ENCODE data around the gene SLC6A18. TPM values are rescaled to one million over a fixed set of nuclear protein-coding genes. Genes with fewer than 3 reads are reported as not detected.

SLC6A18 gene
- total and polyA plus RNA-seq, 2 of the 4 experiments (the other 2 are of a cell fraction): not detected

- Histone ChIP-seq H3K36me3 (ENCODE audit: control insufficient read depth, insufficient read depth, low read length) (no peaks in the 10 kb centered on the region), H3K56ac (ENCODE audit: extremely low read depth, insufficient read depth, low read length) (no peak overlapping the region), H2AK5ac (ENCODE audit: low read depth, low read length) (no peak overlapping the region), H3K4me1 (ENCODE audit: control insufficient read depth, insufficient read depth, low read length) (no peaks in the 10 kb centered on the region), H2AFZ (replicated peaks; ENCODE audit: low read length, poor library complexity) (no peak overlapping the region), H3K27ac (ENCODE audit: insufficient read depth, low read length) (no peak overlapping the region), H2BK15ac (ENCODE audit: low read depth, low read length) (no peak overlapping the region), H4K20me1 (ENCODE audit: insufficient read depth, low read length) (no peaks in the 10 kb centered on the region), H3K4me3 (ENCODE audit: insufficient read depth, low read depth, low read length) (no peak overlapping the region), H3K18ac (ENCODE audit: low read depth, low read length) (no peak overlapping the region), H4K8ac (ENCODE audit: low read depth in 2 of 2, low read length in 2 of 2) (no peak overlapping the region), H2AK9ac (replicated peaks; ENCODE audit: low read depth, low read length, poor library complexity) (no peak overlapping the region), H3K79me1 (ENCODE audit: low read depth in 1 of 2, low read length in 2 of 2) (no peaks in the 10 kb centered on the region), H3K23ac (ENCODE audit: low read depth, low read length) (no peak overlapping the region), H3K27me3 (ENCODE audit: control insufficient read depth, insufficient read depth, low read length) (peaks cover 26% of the 10 kb centered on the region; the same call in 1 of the 2 replicates), H3K4me2 (ENCODE audit: low read depth, low read length) (no peak overlapping the region), H4K5ac (ENCODE audit: low read depth, low read length) (no peak overlapping the region), H3K4ac (ENCODE audit: low read depth, low read length) (no peak overlapping the region), H3K9me1 (ENCODE audit: insufficient read depth, low read length) (no peaks in the 10 kb centered on the region), H2BK120ac (ENCODE audit: low read depth, low read length) (no peak overlapping the region), H3K9ac (ENCODE audit: low read depth, low read length) (no peak overlapping the region), H2BK20ac (ENCODE audit: low read depth, low read length) (no peak overlapping the region), H4K91ac (ENCODE audit: insufficient read depth, low read depth, low read length) (no peak overlapping the region), H3K9me3 (ENCODE audit: control insufficient read depth, insufficient read depth, low read length) (no peaks in the 10 kb centered on the region), H3K14ac (replicated peaks; ENCODE audit: low read depth, low read length) (no peak overlapping the region), H2BK5ac (ENCODE audit: low read depth, low read length, poor library complexity, severe bottlenecking) (no peak overlapping the region)
- DNase-seq (no peak), ATAC-seq (ENCODE audit: low read depth) (no peak)
- intact Hi-C loops (cut with micrococcal nuclease) (no loop called here), dilution Hi-C loops (cut with HindIII; ENCODE audit: low sequenced_read_pairs, unreplicated experiment) (no loop called here), in situ Hi-C loops (cut with MboI; ENCODE audit: low sequenced_read_pairs) (no loop called here)
- CTCF ChIA-PET: no interaction called here
- BruUV-seq (replicated peaks): no TSS peak
- TF ChIP-seq BHLHE40 (IDR thresholded peaks at IDR 0.05; ENCODE audit: low read depth, low read length): no peak
- TF ChIP-seq NFE2L2 (IDR thresholded peaks at IDR 0.05; ENCODE audit: low read depth, low read length): no peak
- no peak for TF ChIP-seq POLR2A (IDR thresholded peaks at IDR 0.05; ENCODE audit: low read depth, low read length)
- no peak for TF ChIP-seq USF2 (IDR thresholded peaks at IDR 0.05; ENCODE audit: low read depth, low read length)
- TF ChIP-seq RCOR1 (IDR thresholded peaks at IDR 0.05; ENCODE audit: insufficient replicate concordance, low read length): no peak
- no peak for TF ChIP-seq ELK1 (IDR thresholded peaks at IDR 0.05; ENCODE audit: borderline replicate concordance, low read depth, low read length)
- no peak for TF ChIP-seq MAFK (IDR thresholded peaks at IDR 0.05; ENCODE audit: low read depth, low read length)
- TF ChIP-seq CEBPB (IDR thresholded peaks at IDR 0.05; ENCODE audit: low read depth, low read length): no peak
- TF ChIP-seq RFX5 (IDR thresholded peaks at IDR 0.05; ENCODE audit: low read depth, low read length): no peak
- no peak for TF ChIP-seq MAZ (IDR thresholded peaks at IDR 0.05; ENCODE audit: borderline replicate concordance, low read depth, low read length)
- TF ChIP-seq RAD21 (IDR thresholded peaks at IDR 0.05; ENCODE audit: low read length): no peak
- TF ChIP-seq MXI1 (IDR thresholded peaks at IDR 0.05; ENCODE audit: borderline replicate concordance, low read depth, low read length): no peak
- no peak for TF ChIP-seq FOS (IDR thresholded peaks at IDR 0.05; ENCODE audit: low read depth, low read length)
- no peak for TF ChIP-seq CTCF (conservative IDR thresholded peaks at IDR 0.05; ENCODE audit: low read depth, low read length)
- no peak for TF ChIP-seq CHD1 (IDR thresholded peaks at IDR 0.05; ENCODE audit: low read depth, low read length)
- TF ChIP-seq SMC3 (IDR thresholded peaks at IDR 0.05; ENCODE audit: low read depth, low read length): no peak
- POLR2A ChIA-PET (ENCODE audit: unreplicated experiment): no interaction called here
- 82% methylated on average over 4 of the region's 7 CpGs; no CpG with 5 or more reads in 1 of the 2 experiments for WGBS, 2 experiments (ENCODE audit: extremely low coverage in 2 of 2, insufficient read length in 1 of 2)
These were observed 40.7 kb upstream of the SLC6A18 start for GRCh38 chr5:1184481-1184880.
